Brain pericyte (primary cell): Measurements from ENCODE around the gene METTL17.
"Not testable (repeated sequence)": the region's sequence is repeated elsewhere in the genome, so short reads cannot be mapped to it uniquely, and the experiment has no call there.

Source experiments
- DNase-seq: peaks from one replicate; pipeline ENCODE4 v3.0.0-alpha.2; 2012; ENCODE audit warnings: low read depth, low spot score

Gene METTL17, protein sequence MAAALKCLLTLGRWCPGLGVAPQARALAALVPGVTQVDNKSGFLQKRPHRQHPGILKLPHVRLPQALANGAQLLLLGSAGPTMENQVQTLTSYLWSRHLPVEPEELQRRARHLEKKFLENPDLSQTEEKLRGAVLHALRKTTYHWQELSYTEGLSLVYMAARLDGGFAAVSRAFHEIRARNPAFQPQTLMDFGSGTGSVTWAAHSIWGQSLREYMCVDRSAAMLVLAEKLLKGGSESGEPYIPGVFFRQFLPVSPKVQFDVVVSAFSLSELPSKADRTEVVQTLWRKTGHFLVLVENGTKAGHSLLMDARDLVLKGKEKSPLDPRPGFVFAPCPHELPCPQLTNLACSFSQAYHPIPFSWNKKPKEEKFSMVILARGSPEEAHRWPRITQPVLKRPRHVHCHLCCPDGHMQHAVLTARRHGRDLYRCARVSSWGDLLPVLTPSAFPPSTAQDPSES

DNA sequence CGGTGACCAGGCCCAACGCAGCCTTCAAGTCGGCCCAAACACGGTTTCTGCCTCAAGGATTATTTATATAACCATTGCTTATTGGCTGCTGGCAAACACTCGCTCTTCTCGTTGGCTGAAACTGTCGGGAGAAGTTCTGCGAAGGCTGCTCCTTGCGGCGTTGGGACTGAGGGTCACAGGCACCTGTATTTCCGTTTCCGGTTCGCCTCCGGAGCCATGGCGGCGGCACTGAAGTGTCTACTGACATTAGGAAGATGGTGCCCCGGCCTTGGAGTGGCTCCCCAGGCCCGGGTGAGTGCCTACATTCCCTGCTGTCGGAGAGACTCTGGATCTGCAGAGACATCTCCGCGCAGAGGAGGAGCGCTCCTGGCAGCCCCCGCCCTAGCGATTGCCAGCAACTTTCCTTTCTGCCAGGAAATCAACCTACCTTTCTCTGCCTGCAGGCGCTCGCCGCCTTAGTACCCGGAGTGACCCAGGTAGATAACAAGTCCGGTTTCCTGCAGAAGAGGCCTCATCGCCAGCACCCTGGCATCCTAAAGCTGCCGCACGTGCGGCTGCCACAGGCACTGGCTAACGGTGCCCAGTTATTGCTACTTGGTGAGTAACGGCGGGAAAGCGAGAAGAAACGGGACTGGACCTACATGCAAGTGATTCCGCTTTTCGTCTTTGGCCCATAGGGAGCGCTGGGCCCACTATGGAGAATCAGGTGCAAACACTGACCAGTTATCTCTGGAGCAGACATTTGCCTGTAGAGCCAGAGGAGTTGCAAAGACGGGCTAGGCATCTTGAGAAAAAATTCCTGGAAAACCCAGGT is at the start of gene METTL17:
Gene METTL17 (plus strand): TSS at position 194 of the 814 bp plus-strand sequence. CDS start 23 bp downstream, at position 217.
- DNase-seq: peak; percentile 88

DNA sequence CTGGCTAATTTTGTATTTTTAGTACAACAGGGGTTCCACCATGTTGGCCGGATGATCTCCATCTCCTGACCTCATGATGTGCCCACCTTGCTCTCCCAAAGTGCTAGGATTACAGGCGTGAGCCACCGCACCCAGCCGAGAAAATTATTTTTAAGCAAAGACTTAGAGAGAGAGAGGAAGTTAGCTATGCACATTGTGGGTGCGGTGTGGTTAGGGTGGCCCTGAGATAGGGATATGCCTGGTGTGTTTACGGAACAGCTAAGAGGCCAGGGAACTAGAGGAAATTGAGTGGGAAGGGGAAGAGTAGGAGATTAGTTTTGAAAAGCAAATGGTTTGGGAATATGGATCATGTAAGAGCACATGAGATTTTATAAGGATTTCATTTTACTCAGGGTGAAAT is 44.6 kb upstream of the METTL17 start:
- not testable (repeated sequence) for DNase-seq

DNA sequence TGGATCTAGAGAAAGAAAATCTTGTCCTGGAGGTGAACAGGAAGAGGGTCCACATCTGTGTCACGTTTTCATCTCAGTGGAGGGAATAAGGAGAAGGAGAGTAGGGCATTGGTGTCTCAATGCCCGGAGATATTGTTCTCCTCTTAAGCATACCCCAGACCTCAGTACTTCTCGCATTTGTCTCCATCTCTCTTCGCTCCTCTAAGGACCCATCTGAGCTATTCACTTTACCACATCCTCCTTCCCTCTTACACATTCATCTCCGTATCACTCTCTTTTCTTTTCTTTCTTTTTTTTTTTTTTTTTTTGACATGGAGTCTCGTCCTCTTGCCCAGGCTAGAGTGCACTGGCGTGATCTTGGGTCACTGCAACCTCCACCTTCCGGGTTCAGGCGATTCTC is 43.1 kb upstream of the METTL17 start:
- not testable (repeated sequence) for DNase-seq

DNA sequence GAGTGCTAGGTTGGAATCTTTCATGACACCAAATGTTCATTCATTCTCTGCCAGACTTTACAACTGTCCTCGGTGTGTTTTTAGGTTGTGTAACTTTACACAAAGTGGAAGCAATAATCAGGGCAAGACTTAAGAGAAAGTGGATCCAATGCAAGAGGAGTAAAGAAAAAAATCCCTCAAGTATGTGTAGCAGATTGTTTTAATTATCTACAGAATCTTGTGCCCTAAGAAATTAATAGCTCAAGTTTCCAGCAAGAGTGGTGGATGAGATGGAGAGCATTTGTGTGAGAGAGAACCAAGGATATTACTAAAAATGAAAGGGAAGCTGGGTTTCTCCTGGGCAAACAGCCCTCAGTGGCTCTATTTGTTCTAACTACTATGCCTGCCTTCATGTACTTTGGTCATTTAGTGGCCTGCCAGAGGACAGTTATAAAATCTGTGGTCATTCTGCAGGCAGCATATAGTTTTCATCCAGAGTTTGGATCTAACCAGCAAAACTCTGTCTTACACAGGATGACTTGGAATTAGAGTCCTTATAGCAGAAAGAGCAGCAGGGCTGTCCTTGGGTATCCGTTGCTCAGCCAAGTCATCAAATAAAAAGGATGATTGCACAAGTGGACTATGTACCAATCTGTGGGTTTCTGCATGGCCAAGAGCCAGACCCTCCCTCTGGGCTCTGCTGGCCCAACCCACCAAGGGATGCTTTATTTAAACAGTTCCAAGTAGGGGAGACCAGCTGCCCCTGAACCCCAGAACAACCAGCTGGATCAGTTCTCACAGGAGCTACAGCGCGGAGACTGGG is 34.8 kb upstream of the METTL17 start, which contains the start of gene RNASE2:
Gene RNASE2 (plus strand): TSS at position 752 of the 802 bp plus-strand sequence. CDS start 285 bp downstream, outside the sequence.
- not testable (repeated sequence) for DNase-seq

DNA sequence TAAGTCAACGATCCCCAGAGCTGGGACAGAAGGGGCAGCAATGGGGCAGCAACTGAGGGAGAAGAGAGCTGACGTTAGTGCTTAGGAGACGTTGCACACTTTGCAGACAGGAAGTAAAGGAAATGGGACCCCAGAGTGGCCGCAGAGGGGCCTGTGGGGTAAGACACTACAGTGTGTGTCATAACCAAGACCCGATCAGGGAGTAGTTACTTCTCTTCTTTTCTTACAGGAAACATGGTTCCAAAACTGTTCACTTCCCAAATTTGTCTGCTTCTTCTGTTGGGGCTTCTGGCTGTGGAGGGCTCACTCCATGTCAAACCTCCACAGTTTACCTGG is 34.3 kb upstream of the METTL17 start:
- DNase-seq: not testable (repeated sequence)

DNA sequence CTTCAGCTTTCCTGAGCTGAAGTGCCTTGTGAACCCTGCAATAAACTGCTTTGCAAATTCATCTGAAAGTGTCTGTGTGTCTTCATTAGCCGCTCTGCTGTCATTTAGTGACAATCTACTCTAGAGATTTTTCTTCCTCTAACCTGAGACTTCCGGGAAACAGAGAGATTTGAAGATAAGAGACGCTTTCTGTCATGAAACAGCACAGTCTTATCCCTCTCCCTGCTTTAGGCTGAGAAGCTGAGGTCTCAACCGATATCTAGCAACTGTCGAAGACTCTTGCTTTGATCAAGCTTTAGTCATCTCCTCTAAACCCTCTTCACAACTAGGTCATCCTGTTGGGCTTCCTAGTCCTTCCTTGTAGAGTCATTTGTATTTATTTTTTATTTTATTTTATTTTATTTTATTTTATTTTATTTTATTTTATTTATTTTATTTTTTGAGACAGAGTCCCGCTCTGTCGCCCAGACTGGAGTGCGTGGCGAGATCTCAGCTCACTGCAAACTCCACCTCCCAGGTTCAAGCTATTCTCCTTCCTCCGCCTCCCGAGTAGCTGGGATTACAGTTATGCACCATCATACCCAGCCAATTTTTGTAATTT is 33.3 kb upstream of the METTL17 start:
- DNase-seq: no peak

DNA sequence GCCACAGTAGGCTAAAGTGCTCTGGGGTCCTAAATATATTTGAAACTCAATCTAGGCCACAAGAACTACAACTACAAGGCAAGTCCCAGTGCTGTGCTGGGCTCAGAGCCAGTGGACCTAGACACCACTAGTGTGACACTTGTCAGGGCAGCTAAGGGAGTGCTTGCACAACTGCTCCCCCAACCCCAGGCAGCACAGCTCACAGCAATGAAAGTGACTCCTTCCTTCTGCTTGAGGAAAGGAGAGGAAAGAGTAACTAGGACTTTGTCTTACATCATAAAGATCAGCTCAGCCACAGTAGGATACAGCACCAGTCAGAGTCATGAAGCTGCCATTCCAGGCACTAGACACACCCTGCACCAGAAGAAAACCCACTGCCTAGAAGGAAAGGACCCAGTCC is 30.8 kb upstream of the METTL17 start:
- DNase-seq: not testable (repeated sequence)

DNA sequence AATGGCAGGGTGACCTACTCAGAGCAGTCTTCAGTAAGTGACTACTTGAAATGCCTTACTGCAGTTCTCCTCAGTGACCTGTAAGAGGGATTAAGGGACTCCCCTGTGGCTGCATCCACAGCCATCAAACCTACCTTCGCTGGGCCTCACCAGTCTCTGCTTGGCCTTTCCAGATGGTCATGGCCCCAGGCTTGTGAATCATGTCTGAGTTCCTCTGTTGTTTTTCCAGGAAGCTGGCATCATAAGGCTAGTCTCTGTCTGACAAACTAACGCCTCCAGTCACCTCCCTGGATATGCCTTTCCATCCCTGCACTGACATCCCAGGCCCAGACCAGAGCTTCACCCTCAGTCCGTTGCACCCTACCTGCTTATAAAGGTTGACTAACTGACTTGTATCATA is 20.4 kb upstream of the METTL17 start:
- no peak for DNase-seq

DNA sequence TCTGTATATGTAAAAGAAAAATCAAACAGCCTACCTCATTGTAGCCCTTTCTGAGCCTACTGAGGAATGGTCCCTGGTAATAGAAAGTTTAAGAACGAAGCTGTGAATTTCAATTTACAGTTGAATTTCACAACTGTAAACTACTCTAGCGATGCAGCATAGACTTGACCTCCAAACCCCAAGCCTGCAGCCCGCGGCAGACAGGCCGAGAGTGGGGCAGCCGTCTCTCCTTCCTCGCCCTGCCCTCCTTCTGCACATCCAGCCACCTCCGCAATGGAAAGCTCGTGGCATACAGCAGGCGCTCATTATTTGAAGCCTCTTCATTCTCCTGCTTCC is 19.2 kb upstream of the METTL17 start:
- DNase-seq: no peak

DNA sequence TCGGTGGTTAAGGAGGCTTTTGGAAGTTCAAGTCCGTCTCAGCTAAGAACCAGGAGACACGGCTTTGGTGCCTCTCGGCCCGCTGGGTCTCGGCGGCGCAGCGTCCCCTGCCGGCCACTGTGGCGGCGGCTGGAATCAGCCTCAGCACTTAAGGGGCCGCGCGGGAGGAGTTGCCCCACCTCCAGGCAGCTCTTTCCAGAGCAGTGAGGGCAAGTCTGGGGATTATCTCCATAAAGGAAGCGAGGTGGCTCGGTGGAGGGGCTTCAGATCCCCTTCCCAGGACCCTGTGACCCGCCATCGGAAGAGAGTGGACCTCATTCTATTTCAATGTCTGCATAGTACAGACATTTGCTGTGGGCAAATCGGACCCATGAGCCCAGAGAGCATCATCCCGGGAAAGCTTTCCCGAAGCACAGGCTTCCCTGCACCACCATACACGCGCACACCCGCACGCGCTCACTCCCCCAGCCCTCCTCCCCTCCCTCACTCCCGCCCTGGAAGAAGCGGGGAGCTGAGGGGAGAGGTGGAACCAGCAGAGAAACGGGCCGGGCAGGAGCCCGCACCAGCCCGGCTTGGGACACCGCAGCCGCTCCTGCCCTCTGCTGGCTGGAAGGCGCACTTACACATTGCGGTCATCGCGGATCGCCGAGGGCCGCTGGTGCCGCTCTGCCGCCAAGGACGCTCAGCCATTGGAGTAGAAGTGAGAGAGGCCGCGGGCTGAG is 18.6 kb upstream of the METTL17 start:
- peak; percentile 57 for DNase-seq

DNA sequence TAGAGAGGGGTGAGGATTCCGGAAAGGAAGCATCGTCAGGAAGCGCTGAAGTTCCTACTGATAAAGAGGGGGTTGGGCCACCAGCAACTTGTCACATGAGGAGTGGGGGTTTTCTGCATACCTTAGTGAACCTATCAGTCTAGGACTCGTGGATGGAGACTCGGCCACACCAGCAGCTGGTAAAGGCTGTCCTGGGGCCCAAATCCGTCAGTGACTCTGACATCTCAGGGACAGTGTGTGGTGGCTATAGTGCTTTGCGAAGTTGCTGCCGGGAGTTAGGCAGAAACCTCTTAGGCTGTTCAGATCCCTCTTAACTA is 18.1 kb upstream of the METTL17 start:
- DNase-seq: no peak

DNA sequence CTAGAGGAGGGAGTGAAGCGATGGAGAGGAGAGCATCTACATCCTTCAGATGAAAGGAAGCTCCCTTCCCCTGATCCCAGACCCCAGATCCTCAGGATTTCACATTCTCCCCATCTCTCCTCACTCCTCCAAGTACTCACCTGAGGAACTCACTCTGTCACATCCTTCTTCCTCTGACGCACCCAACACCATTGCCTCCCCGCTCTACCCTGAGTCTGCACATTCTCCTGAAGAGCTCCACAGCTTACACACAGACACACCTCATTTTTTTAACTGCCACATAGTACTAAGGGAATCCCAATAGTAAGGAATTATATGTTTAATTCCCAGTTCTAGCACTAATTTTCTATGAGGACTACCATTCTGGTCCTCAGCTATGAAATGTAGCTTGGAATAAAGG is 16.3 kb upstream of the METTL17 start:
- DNase-seq: no peak

DNA sequence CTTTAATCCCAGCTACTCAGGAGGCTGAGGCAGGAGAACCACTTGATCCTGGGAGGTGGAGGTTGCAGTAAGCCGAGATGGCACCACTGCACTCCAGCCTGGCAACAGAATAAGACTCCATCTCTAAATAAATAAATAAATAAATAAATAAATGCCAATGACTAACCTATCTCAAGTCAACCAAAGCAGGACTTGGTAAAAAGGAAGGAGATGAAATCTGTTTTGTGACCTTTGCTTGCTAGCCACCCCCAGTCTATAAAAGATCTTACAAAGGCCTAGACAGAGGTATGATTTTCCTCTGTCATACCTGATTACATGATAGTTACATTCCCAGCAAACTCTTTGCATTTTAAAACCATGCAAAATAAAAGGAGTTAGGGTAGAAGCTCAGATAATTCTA is 13.5 kb upstream of the METTL17 start:
- no peak for DNase-seq

DNA sequence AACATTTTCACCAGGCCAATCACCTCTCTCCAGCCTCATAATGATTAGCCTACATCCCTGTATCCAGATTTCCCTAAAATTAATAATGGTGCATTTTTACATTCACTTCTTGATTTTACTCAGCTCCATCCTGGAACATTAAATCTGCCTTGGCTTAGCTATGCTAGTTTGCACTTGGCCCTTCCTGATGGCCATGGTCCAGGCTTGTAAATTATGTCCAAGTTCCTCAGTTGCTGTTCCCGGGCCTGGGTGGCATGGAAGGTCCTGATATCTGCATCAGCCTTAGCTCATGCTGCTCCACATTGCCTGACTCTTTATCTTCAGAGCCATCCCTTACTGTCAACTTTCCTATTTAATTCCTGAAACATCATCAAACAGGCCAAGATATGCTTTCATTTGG is 11.1 kb upstream of the METTL17 start:
- no peak for DNase-seq

DNA sequence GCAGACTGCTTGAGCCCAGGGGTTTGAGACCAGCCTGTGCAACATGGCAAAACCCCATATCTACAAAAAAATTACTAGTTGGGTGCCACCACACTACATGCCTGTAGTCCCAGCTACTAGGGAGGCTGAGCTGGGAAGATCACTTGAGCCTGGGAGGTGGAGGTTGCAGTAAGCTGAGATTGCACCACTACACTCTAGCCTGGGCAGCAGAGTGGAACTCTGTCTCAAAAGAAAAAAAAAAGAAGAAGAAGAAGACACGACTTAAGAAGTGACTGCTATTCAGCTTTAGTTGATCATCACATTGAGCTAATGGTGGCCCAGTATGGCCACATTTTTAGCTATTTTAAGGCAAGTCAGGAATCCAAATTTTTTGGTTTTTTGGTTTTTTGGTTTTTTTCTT is 8.9 kb upstream of the METTL17 start:
- DNase-seq: no peak

DNA sequence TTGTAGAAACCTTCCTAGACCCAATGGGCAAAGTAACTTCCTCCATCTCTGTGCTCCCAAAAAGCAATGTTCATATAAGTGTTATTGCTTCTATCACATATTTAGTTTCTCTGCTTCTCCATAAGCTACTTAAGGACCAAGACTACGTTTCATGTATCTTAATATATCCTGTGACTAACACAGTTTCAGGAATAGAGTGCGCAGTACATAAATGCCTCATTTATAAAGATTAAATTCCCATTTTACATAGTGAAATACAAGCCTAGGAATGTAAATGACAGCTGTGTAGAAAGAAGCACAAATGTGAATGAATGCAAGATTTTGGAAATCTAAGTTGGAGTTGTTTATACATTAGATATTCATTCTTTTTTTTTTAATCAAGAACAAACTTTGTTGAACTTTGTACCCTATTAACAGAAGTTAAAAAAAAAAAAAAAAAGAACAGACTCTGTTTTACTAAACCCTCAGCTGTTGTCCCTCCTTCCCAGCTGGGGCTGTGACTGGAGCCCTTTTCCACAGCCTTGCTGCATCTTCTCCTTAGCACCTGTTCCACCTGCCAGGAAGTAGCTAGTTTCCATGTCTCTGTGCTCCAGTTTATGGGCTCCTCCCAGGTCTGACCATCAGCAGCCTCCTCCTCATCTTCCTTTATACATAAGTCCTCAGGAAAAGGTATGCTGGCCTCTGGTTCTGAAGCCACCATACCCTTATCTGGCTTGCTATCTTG is 7.0 kb upstream of the METTL17 start:
- no peak for DNase-seq

DNA sequence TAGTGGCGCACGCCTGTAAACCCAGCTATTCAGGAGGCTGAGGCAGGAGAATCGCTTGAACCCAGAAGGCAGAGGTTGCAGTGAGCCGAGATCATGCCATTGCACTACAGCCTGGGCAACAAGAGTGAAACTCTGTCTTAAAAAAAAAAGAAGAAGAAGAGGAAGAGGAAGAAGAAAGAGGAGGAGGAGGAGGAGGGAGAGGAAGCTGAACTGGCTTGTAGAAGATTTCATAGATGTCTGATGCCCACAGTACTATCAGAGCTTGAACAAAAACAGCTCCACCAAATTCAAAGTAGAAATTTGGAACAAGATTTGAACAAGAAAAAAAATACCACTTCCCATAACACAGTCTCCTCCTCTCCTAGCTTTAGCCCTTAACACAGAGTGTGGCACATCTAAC is 4.1 kb upstream of the METTL17 start:
- not testable (repeated sequence) for DNase-seq

DNA sequence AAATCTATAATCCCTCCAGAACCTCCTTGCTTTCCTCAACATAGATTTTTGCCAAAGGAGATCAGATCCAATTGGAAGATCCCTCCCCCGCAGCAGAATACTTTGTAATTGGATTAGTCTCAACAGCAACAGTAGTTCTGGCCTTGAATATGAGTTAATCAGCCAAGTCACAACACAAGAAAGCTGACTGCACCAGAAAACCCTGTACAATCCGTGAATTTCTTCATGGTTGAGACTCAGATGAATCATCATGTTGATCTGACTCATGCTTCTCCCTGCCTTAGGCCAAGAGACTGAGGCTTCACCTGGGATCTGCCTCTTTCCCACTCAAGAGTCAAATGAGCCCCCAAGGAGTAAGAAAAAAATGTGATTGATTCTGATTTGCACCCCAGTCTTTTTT is 3.0 kb upstream of the METTL17 start:
- DNase-seq: peak; percentile 46

DNA sequence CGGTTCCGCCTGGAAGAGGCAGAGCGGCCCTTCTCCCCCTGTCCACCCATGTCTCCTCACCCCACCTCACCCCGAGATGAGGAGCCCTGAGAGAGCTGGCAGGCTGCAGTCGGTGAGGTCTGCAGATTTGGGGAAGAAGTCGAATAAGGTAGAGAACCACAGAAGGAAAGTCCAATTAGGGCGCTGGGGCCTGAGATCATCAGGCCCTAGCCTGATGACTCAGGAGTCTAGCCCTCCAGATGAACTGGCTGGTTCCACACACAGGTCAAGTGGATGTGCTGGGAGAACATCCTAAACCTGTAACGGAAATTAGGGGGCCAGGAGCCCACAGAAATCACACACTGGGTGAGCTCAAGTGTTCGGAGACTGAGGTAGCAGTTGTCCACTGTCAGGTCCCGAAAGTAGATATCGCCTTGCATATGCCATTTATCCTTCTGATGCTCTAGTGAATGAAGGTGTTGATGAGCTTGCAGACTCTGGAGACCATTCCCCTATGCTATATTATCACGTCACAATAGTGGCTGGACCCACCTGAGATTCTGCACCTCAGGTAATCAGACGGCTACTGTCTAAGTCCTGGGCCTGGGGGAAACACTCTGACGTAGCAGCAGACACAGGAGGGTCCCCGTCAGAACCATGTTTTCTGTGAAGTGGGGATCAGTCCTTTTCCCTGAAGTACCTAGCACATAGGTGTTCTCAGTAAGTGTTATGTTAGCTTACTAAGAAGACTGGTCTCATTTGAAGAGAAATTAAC is 886 bp upstream of the METTL17 start:
- no peak for DNase-seq

DNA sequence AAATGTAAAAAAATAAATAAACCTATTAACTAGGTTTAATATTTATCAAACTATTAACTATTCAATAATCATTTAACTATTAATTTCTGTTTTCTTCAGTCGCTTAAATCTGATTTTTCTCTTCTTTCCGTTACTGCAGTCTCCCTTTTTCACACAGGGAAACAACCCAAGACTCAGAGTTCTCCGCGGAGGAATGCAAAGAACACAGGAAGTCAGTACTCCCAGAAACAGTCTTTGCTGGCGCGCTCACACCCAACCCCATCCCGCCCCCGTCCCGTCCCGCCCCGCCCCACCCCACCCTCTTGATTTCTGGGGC is 351 bp upstream of the METTL17 start:
- DNase-seq: no peak
